Measurements from ENCODE around the gene TCAP.

DNA sequence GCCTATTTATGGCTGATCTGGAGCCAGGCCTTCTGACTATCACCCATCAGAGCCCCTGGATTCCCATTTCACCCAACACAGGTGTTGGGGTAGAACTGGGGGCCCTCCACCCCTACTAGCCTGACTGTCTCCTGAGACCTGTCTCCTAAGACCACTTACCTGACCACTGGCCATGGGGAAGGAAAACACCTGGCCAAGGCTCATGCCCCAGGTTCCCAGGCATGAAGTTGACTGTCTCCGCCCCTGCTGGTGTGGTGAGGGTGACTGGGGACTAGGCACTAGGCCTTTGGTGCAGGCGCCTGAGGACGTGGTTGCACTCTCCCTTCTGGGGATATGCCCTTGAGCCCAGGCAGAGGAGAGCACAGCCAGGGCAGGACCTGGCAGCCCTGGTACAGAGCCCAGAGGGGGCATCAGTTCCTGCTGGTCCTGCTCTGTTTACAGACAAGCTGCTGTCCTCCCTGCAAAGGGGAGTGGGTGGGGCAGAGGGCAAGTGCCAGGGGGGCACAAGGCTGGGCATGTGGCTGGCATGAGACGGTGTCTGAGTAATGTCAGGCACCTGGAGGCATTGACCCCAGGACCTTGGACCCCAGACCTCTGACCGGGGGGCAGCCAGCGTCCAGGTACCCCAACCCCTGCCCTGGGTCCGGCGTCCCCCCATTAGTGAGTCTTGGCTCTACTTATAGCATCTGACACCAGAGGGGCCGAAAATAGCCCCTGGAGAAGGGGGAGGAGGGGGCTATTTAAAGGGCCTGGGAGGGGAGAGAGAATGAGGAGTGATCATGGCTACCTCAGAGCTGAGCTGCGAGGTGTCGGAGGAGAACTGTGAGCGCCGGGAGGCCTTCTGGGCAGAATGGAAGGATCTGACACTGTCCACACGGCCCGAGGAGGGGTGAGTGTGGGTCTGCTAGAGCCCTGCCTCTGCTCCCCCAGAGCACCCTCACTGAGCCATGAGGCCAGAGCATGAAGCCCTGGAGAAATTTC, at the start of gene TCAP:
- TF ChIP-seq CTCF (IDR thresholded peaks at IDR 0.05; ENCODE audit: low read depth, low read length, poor library complexity, severe bottlenecking) (no peak), EZH2phosphoT487 (IDR thresholded peaks at IDR 0.05; ENCODE audit: borderline replicate concordance, low read length) (no peak)

All from DOHH2 (cell line).